PC-9 (cell line): ENCODE data around the gene CLEC9A. TPM values are rescaled to one million over a fixed set of nuclear protein-coding genes. Genes with fewer than 3 reads are reported as not detected.

Source experiments
- BruUV-seq: library from RNA; stranded (reverse); fragments of 400-500 nt; replicated peaks from 2 replicates; lab custom pipeline; 2021; lab: Mats Ljungman, UMichigan
- CTCF ChIA-PET: fragments of 300-600 bp; sonication (Branson Sonifier 250); formaldehyde crosslinking; loops from one replicate; lab custom pipeline; 2022; ENCODE audit warnings: antibody characterized with exemption; lab: Charles Lee
- POLR2A ChIA-PET: fragments of 300-600 bp; sonication (Branson Sonifier 250); formaldehyde crosslinking; loops from one replicate; lab custom pipeline; 2022; ENCODE audit warnings: antibody characterized with exemption; ENCODE audit not compliant: unreplicated experiment; lab: Charles Lee
- DNase-seq, 2 experiments: peaks; one replicate each; pipeline versions ENCODE4 v3.0.0 to v3.0.0-alpha.2; 2015 to 2022; ENCODE audit warnings: mixed read lengths in 1 of 2
- H2AFZ ChIP-seq: fragments of 200-600 bp; sonication (generic); 2 replicates; pipeline ENCODE4 v1.8.1; 2017; ENCODE audit warnings: antibody characterized with exemption
- H3F3A ChIP-seq: fragments of 200-600 bp; sonication (generic); 2 replicates; pipeline ENCODE4 v1.8.1; 2017; ENCODE audit warnings: antibody characterized with exemption, mild to moderate bottlenecking, low read depth; ENCODE audit not compliant: insufficient read depth
- H3K27ac ChIP-seq: fragments of 200-600 bp; sonication (generic); 2 replicates; pipeline ENCODE4 v1.6.1; 2016; ENCODE audit warnings: mixed run types
- H3K27me3 ChIP-seq: fragments of 200-600 bp; sonication (generic); 2 replicates; pipeline ENCODE4 v1.6.1; 2016; ENCODE audit warnings: low read depth, mixed run types; ENCODE audit not compliant: insufficient read depth
- H3K36me3 ChIP-seq: fragments of 200-600 bp; sonication (generic); 2 replicates; pipeline ENCODE4 v1.6.1; 2016; ENCODE audit warnings: low read depth, mixed run types
- H3K4me1 ChIP-seq: fragments of 200-600 bp; sonication (generic); replicated peaks from 2 replicates; pipeline ENCODE4 v1.6.1; 2016; ENCODE audit warnings: mixed run types; ENCODE audit not compliant: insufficient read depth
- H3K4me2 ChIP-seq: fragments of 200-600 bp; sonication (generic); 2 replicates; pipeline ENCODE4 v1.6.1; 2017; ENCODE audit warnings: mixed run types
- H3K4me3 ChIP-seq: fragments of 200-600 bp; sonication (generic); 2 replicates; pipeline ENCODE4 v1.6.1; 2016; ENCODE audit warnings: mixed run types
- H3K79me2 ChIP-seq: fragments of 200-600 bp; sonication (generic); 2 replicates; pipeline ENCODE4 v1.6.1; 2017; ENCODE audit warnings: low read depth, mixed run types
- H3K9me2 ChIP-seq: fragments of 200-600 bp; sonication (generic); 2 replicates; pipeline ENCODE4 v1.8.1; 2017; ENCODE audit warnings: mild to moderate bottlenecking; ENCODE audit not compliant: insufficient read depth
- H3K9me3 ChIP-seq: fragments of 200-600 bp; sonication (generic); 2 replicates; pipeline ENCODE4 v1.8.1; 2016; ENCODE audit warnings: low read depth; ENCODE audit not compliant: insufficient read depth
- H4K20me1 ChIP-seq: fragments of 200-600 bp; sonication (generic); 2 replicates; pipeline ENCODE4 v1.8.1; 2017; ENCODE audit not compliant: insufficient read depth
- CTCF ChIP-seq: fragments of 200-600 bp; sonication (generic); conservative IDR thresholded peaks from 2 replicates; pipeline ENCODE4 v1.6.1; 2017; ENCODE audit warnings: mixed run types, antibody characterized with exemption, mild to moderate bottlenecking, moderate library complexity
- EZH2 ChIP-seq: fragments of 200-600 bp; sonication (generic); IDR thresholded peaks from 2 replicates; pipeline ENCODE4 v1.8.0; 2017; ENCODE audit warnings: antibody characterized with exemption, low read depth
- intact Hi-C: fragments of 100-400 bp; cut with micrococcal nuclease; formaldehyde crosslinking; loops from one replicate; pipeline ENCODE4 v1.10.0; 2022; ENCODE audit not compliant: unreplicated experiment
- total RNA-seq: library from RNA; stranded (reverse); gene quantifications from 2 replicates; pipeline ENCODE4 v1.2.3, GENCODE V29; 2021

The CLEC9A gene
- total RNA-seq, 1 experiment from 2014 or later = not detected

- Histone ChIP-seq H3K4me2 (no peak overlapping the region), H3K27me3 (no peaks in the 10 kb centered on the region), H4K20me1 (no peaks in the 10 kb centered on the region), H3K4me1 (no peaks in the 10 kb centered on the region), H3K36me3 (no peaks in the 10 kb centered on the region), H2AFZ (peak overlapping the region; percentile 39; the same call in 1 of the 2 replicates), H3F3A (no peaks in the 10 kb centered on the region), H3K9me3 (peaks cover 8% of the 10 kb centered on the region; the same call in 1 of the 2 replicates), H3K27ac (no peak overlapping the region), H3K79me2 (no peaks in the 10 kb centered on the region), H3K4me3 (no peak overlapping the region), H3K9me2 (no peaks in the 10 kb centered on the region)
- BruUV-seq = no TSS peak
- ChIA-PET POLR2A (no interaction called here), CTCF (no interaction called here)
- intact Hi-C loops = no loop called here
- no peak for DNase-seq
- TF ChIP-seq EZH2 (no peak), CTCF (no peak)
These were observed 2.8 kb upstream of the CLEC9A start for GRCh38 chr12:10027721-10028120.

GRCh38 chr12:10031321-10031720, 839 bp downstream of the CLEC9A start:
- Histone ChIP-seq H3K4me2 (no peak overlapping the region), H3K9me3 (peaks cover 8% of the 10 kb centered on the region; the same call in 1 of the 2 replicates), H3K9me2 (no peaks in the 10 kb centered on the region), H3F3A (no peaks in the 10 kb centered on the region), H3K36me3 (no peaks in the 10 kb centered on the region), H3K27ac (no peak overlapping the region), H4K20me1 (no peaks in the 10 kb centered on the region), H3K4me3 (no peak overlapping the region), H3K79me2 (no peaks in the 10 kb centered on the region), H3K27me3 (no peaks in the 10 kb centered on the region), H3K4me1 (no peaks in the 10 kb centered on the region), H2AFZ (0 out of 2 replicates have a peak overlapping the region, but pooled peaks have one; percentile 55)
- intact Hi-C loops = loop anchor here (5.0 to 10.0 kb wide), 4 partner anchors 183 to 723 kb away; partner anchors contain the start of genes GABARAPL1 and STYK1
- BruUV-seq = no TSS peak
- TF ChIP-seq CTCF (no peak), EZH2 (no peak)
- ChIA-PET CTCF (interaction anchor here (0.8 to 1.0 kb wide), 2 partner anchors 22 to 108 kb away, joined by 3 to 5 read pairs; no protein-coding TSS in a partner anchor), POLR2A (no interaction called here)
- no peak for DNase-seq

GRCh38 chr12:10031771-10032175, 1.3 kb downstream of the CLEC9A start:
- ChIA-PET CTCF (interaction anchor here (0.8 to 1.0 kb wide), 2 partner anchors 22 to 108 kb away, joined by 3 to 5 read pairs; no protein-coding TSS in a partner anchor), POLR2A (no interaction called here)
- no peaks in the 10 kb centered on the region for H3F3A ChIP-seq
- H3K4me3 ChIP-seq = no peak overlapping the region
- no peak overlapping the region for H3K4me2 ChIP-seq
- intact Hi-C loops = loop anchor here (5.0 to 10.0 kb wide), 4 partner anchors 183 to 723 kb away; partner anchors contain the start of genes GABARAPL1 and STYK1
- no TSS peak for BruUV-seq
- H3K27me3 ChIP-seq = no peaks in the 10 kb centered on the region
- no peak for TF ChIP-seq CTCF
- TF ChIP-seq EZH2 = no peak
- H2AFZ ChIP-seq = no peak overlapping the region
- H3K9me2 ChIP-seq = no peaks in the 10 kb centered on the region
- no peaks in the 10 kb centered on the region for H3K4me1 ChIP-seq
- H3K36me3 ChIP-seq = no peaks in the 10 kb centered on the region
- no peaks in the 10 kb centered on the region for H4K20me1 ChIP-seq
- H3K79me2 ChIP-seq = no peaks in the 10 kb centered on the region
- peaks cover 8% of the 10 kb centered on the region; the same call in 1 of the 2 replicates for H3K9me3 ChIP-seq
- no peak overlapping the region for H3K27ac ChIP-seq
- peak in 1 of 2 experiments; percentile 44 for DNase-seq
